Glomerular endothelial cell (primary cell): ENCODE data around the gene CD209. TPM values are rescaled to one million over a fixed set of nuclear protein-coding genes. Genes with fewer than 3 reads are reported as not detected.

Experiments
- total RNA-seq: library from RNA; depleted of rRNA; stranded (reverse); fragments of >200 nt; gene quantifications from 2 replicates; pipeline ENCODE4 v1.2.3, GENCODE V29; 2015

The CD209 gene
- total RNA-seq, 1 donor from 2014 or later: not detected

Other genes starting within 250 kb of the CD209 start
- gene ZNF358, start 231.4 kb downstream of the CD209 start, total RNA-seq: 56.9 and 70.4 TPM in 2 replicates
- 10.6 and 25.2 TPM in 2 replicates for gene MCOLN1, start 224.9 kb downstream of the CD209 start, total RNA-seq
- gene PNPLA6, start 211.8 kb downstream of the CD209 start, total RNA-seq: 176 and 230 TPM in 2 replicates
- gene CAMSAP3, start 151.7 kb downstream of the CD209 start, total RNA-seq: 0.41 and 0.82 TPM in 2 replicates
- gene XAB2, start 118.0 kb downstream of the CD209 start, total RNA-seq: 40.5 and 46.3 TPM in 2 replicates
- 32.3 and 37.1 TPM in 2 replicates for gene PET100, start 117.7 kb downstream of the CD209 start, total RNA-seq
- gene PCP2, start 113.8 kb downstream of the CD209 start, total RNA-seq: not detected in 2 replicates
- 33.4 and 47.7 TPM in 2 replicates for gene STXBP2, start 110.4 kb downstream of the CD209 start, total RNA-seq
- not detected in 2 replicates for gene RETN, start 78.5 kb downstream of the CD209 start, total RNA-seq
- gene MCEMP1, start 70.4 kb downstream of the CD209 start, total RNA-seq: not detected in 2 replicates
- 132 and 170 TPM in 2 replicates for gene TRAPPC5, start 66.7 kb downstream of the CD209 start, total RNA-seq
- not detected in 2 replicates for gene FCER2, start 45.4 kb downstream of the CD209 start, total RNA-seq
- gene CLEC4G, start 15.4 kb downstream of the CD209 start, total RNA-seq: not detected in 2 replicates
- gene CLEC4M, start 15.7 kb upstream of the CD209 start, total RNA-seq: 0.19 and 0.64 TPM in 2 replicates
- 27.1 and 32.1 TPM in 2 replicates for gene EVI5L, start 82.7 kb upstream of the CD209 start, total RNA-seq
- gene PRR36, start 126.9 kb upstream of the CD209 start, total RNA-seq: not detected in 2 replicates
- gene LRRC8E, start 141.0 kb upstream of the CD209 start, total RNA-seq: 2.8 and 3.0 TPM in 2 replicates
- gene MAP2K7, start 156.3 kb upstream of the CD209 start, total RNA-seq: 10.6 and 16.5 TPM in 2 replicates
- 0.76 and 1.7 TPM in 2 replicates for gene TGFBR3L, start 167.3 kb upstream of the CD209 start, total RNA-seq
- 32.6 and 37.7 TPM in 2 replicates for gene SNAPC2, start 172.8 kb upstream of the CD209 start, total RNA-seq
- 47.1 and 50.5 TPM in 2 replicates for gene CTXN1, start 178.6 kb upstream of the CD209 start, total RNA-seq
- 58.4 and 63.6 TPM in 2 replicates for gene TIMM44, start 196.1 kb upstream of the CD209 start, total RNA-seq